ENCODE measurements around the gene MGAT3. TPM values are rescaled to one million over a fixed set of nuclear protein-coding genes. Genes with fewer than 3 reads are reported as not detected.

MGAT3 gene
- total RNA-seq, 2 donors from 2014 or later, result 8.9 to 19.1 TPM

DNA sequence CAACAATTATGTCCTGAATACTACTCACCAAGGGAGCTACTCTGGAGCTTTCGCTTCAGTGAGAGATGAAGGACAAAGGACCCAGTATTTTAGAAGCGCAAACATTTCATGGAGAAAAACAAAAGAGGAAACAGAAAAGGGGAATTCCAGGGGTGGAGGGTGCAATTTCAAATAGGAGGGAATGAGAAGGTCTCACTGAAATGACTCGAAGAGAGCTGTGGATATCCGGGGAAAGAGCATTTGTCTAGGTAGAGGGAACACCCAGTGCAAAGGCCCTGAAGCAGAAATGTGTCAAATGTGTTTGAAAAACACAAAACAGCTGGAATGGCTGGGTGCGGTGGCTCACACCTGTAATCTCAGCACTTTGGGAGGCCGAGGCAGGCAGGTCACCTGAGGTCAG is 73.3 kb downstream of the MGAT3 start:
- H3K9ac ChIP-seq (ENCODE audit: low read depth in 2 of 2, low read length in 2 of 2), result peak overlapping the region in 1 of 2 donors; percentile 83
- H3K27ac ChIP-seq, result peak overlapping the region; percentile 89
- no peaks in the 10 kb centered on the region for H3K27me3 ChIP-seq
- H3K4me1 ChIP-seq, result peaks cover 43% of the 10 kb centered on the region
- H3K36me3 ChIP-seq, result no peaks in the 10 kb centered on the region
- TF ChIP-seq CTCF (IDR thresholded peaks at IDR 0.05), result no peak
- no peaks in the 10 kb centered on the region for H3K9me3 ChIP-seq
- DNase-seq, result no peak
- no peak overlapping the region for H3K4me3 ChIP-seq
- intact Hi-C loops (cut with DNase I), result loop anchor here (10.0 kb wide), 1 partner anchor 815 kb away; the partner anchor contains the start of gene ADSL

DNA sequence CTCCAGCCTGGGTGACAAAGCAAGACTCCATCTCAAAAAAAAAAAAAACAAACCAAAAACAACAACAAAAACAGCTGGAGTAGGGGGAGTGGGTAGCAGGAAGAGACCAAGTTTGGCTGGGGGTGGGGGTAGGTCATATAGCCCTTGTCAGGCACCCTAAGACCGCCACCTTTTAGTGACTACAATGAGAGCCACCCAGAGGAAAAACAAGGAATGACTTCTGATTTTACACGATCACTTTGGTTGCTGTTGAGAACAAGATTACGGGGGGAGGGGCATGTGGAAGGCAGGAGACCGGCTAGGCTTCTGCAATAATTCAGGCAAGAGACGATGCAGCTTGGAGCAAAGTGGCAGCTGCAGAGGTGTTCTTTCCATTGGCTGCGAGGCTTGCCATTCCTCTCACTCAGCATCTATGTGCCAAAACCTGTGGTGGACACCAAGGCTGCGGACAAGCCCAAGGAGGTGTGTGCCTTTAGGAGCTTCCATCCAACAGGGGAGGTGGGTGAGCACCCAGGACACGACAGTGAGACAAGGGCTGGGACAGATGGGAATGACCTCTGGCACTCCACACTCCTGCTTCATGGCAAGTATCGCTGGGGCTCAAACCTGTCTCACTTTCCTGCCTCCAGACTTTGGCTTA is 74.0 kb downstream of the MGAT3 start:
- H3K4me1 ChIP-seq, result peaks cover 43% of the 10 kb centered on the region
- peak; percentile 54 for DNase-seq
- no peaks in the 10 kb centered on the region for H3K36me3 ChIP-seq
- H3K9me3 ChIP-seq, result no peaks in the 10 kb centered on the region
- H3K4me3 ChIP-seq, result no peak overlapping the region
- no peak for TF ChIP-seq CTCF (IDR thresholded peaks at IDR 0.05)
- intact Hi-C loops (cut with DNase I), result loop anchor here (10.0 kb wide), 1 partner anchor 814 kb away; the partner anchor contains the start of gene ADSL
- H3K9ac ChIP-seq (ENCODE audit: low read depth in 2 of 2, low read length in 2 of 2), result peak overlapping the region in 1 of 2 donors; percentile 95
- H3K27me3 ChIP-seq, result no peaks in the 10 kb centered on the region
- H3K27ac ChIP-seq, result no peak overlapping the region

- H3K4me3 ChIP-seq, result peak within 1 kb of the TSS; percentile 81
- no peaks in the 10 kb centered on the region for H3K27me3 ChIP-seq
- H3K9me3 ChIP-seq, result no peaks in the 10 kb centered on the region
- H3K4me1 ChIP-seq, result peaks cover 35% of the 10 kb centered on the region
- intact Hi-C loops (cut with DNase I), result loop anchor here (10.0 kb wide), 1 partner anchor 812 kb away; the partner anchor contains the start of gene ADSL
- peak; percentile 100 for DNase-seq
- H3K36me3 ChIP-seq, result no peaks in the 10 kb centered on the region
- no peak for TF ChIP-seq CTCF (IDR thresholded peaks at IDR 0.05)
- peak within 1 kb of the TSS; percentile 86 for H3K27ac ChIP-seq
- H3K9ac ChIP-seq (ENCODE audit: low read depth in 2 of 2, low read length in 2 of 2), result peak within 1 kb of the TSS; percentile 94 to 95
Observed at GRCh38 chr22:39532215-39533073, 75.6 kb downstream of the MGAT3 start, which contains the start of gene RPS19BP1. RPS19BP1 (minus strand) TSS chr22:39532748; CDS start chr22:39532738, 10 bp downstream.

DNA sequence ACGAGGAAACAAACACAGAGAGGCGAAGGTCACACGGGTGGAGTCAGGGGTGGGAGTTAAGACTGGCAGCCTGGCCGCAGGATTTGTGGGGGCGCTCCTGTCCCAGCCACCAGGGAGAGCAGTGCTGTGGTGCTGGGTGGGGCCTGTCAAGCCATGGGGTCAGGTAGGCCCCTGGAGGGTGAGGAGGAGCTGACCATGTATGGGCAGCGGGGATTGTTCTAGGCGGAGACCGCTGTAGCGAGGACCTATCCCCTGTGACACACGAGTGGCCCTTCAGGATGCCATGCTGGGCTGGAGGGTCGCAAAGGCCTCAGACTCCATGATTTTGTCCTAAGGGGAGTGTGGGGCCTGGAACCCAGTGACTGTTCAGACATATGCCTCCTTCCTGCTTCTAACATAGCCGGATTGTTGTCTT is 77.3 kb downstream of the MGAT3 start:
- no peaks in the 10 kb centered on the region for H3K9me3 ChIP-seq
- no peak overlapping the region for H3K4me3 ChIP-seq
- intact Hi-C loops (cut with DNase I), result loop anchor here (2.0 to 10.0 kb wide), 2 partner anchors 491 to 811 kb away; partner anchors contain the start of gene ADSL
- H3K27me3 ChIP-seq, result no peaks in the 10 kb centered on the region
- no peak overlapping the region for H3K27ac ChIP-seq
- H3K4me1 ChIP-seq, result peaks cover 21% of the 10 kb centered on the region
- H3K36me3 ChIP-seq, result no peaks in the 10 kb centered on the region
- peak overlapping the region in 1 of 2 donors; percentile 16 for H3K9ac ChIP-seq (ENCODE audit: low read depth in 2 of 2, low read length in 2 of 2)
- DNase-seq, result no peak
- TF ChIP-seq CTCF (IDR thresholded peaks at IDR 0.05), result no peak

DNA sequence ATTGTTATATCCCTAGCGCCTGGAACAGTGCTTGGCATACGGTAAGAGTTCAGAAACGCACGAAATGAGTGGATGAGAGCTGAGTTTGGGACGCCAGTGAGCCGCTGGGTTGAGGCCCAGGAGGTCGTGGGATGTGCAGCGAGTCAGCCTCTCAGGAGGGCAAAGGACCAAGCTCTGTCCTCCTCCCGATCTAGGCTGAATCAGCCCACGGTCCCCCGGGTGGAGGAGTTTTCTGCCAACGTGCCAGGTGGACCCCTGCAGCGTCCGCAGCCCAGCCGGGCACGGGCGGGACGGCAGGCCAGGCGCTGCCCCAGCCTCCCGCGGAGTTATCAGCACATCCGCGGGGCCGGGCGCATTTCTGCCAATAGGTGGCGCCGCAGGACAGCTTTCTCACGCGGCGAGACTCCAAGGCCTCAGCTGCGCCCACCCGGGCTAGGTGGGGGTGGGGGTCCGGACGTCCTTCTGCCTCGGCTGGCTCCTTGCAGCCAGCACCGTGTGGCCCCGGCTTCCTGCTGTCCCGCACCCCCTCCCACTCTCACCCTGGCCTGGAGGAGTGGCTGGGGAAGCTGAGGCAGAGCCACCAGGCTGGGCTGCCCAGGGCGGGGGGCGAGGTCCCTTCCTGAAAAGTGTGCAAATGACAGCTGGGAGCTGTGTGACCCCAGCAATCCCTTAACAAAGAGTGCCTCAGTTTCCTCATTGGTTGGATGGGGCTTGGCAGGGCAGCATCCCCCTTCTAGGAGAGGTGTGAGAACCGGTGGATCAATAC is 78.0 kb downstream of the MGAT3 start:
- peak overlapping the region in 1 of 2 donors; percentile 16 for H3K9ac ChIP-seq (ENCODE audit: low read depth in 2 of 2, low read length in 2 of 2)
- intact Hi-C loops (cut with DNase I), result loop anchor here (2.0 to 10.0 kb wide), 2 partner anchors 490 to 810 kb away; partner anchors contain the start of gene ADSL
- TF ChIP-seq CTCF (IDR thresholded peaks at IDR 0.05), result peak; percentile 92
- peaks cover 16% of the 10 kb centered on the region for H3K4me1 ChIP-seq
- DNase-seq, result peak; percentile 91
- H3K36me3 ChIP-seq, result no peaks in the 10 kb centered on the region
- H3K9me3 ChIP-seq, result no peaks in the 10 kb centered on the region
- no peak overlapping the region for H3K27ac ChIP-seq
- peak overlapping the region; percentile 8 for H3K4me3 ChIP-seq
- H3K27me3 ChIP-seq, result no peaks in the 10 kb centered on the region

Measured in colonic mucosa (tissue), 4 donors.